ENCODE results near the gene C5orf15.

- TF ChIP-seq CTCF (IDR thresholded peaks at IDR 0.05) (no peak), POLR2A (IDR thresholded peaks at IDR 0.05) (no peak)
Observed at GRCh38 chr5:133939668-133940067, 28.8 kb downstream of the C5orf15 start.

All from lower leg skin (tissue), 3 donors.